SKM-1 treated with dmso at 0.1 percent for 144 hours (cell line): Measurements from ENCODE around the gene COLEC12.
A peak's percentile ranks its signal among the peaks of the same experiment; 100 is the strongest.

Experiments
- DNase-seq: peaks from one replicate; lab custom pipeline; 2025; ENCODE audit not compliant: unreplicated experiment; lab: John Stamatoyannopoulos, UW

COLEC12 gene

GRCh38 chr18:415047-415446, 85.5 kb downstream of the COLEC12 start:
- no peak for DNase-seq

GRCh38 chr18:413233-413632, 87.3 kb downstream of the COLEC12 start:
- no peak for DNase-seq

- DNase-seq = no peak
Observed at GRCh38 chr18:410047-410455, 90.5 kb downstream of the COLEC12 start.

GRCh38 chr18:408367-408766, 92.1 kb downstream of the COLEC12 start:
- DNase-seq = no peak

DNA sequence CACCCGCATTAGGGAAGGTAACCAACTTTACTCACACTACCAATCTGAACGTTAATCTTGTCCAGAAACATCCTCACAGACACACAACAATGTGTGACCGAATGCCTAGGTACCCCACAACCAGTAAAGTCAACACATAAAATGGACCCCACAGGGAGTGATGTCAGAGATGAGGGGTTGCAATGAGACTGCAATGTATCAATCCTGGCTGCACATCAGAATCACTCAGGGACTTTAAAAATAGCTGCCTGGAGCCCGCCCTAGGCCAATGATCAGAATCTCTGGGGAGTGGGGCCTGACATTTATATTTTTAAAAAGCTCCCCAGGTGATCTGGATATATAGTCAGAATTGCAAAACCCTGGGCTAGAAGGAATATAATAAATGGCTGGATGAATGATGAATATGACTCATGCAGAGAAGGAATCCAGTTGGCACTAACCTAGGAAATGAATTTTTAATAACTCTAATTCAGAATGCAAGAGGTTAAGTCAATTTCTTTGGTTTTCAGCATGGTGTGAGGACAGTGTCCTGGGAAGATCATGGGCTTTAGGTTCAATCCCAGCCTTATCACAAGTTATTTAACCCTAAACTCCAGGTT, 92.8 kb downstream of the COLEC12 start:
- DNase-seq = no peak

DNA sequence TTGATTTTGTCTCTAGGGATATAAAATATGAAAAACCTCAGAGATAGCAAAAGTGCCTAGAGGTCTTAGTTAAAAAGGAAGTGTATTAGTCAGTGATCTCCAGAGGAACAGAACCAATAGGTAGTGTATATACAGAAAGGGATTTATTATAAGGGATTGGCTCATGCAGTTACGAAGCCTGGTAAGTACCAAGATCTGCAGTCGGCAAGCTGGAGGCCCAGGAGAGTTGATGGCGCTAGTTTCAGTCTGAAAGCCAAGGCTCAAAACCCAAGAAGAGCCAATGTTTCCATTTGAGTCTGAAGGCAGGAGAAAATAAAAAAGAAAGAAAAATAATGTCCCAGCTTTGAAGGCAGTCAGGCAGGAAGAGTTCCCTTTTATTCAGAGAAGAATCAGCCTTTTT, 93.3 kb downstream of the COLEC12 start:
- DNase-seq = no peak

DNA sequence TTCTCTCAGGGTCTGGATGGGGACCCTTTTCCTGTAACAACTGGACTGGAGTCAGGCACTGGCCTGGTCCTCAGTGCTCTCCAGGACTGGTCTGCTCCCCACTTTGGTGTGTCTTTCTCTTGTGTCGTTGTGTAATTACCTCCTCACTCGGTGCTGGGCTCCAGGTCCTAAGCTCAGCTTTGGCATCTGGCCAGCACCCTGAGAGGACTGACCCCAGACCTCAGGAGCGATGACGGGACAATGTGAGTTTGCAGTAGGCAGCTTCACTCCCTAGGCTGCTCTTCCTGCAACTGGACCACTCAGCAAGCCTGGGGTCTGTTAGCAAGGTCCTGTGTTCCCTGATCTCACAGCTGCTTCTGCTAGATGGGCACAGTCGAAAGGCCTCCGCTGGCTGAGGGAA, 93.8 kb downstream of the COLEC12 start:
- DNase-seq = no peak

DNA sequence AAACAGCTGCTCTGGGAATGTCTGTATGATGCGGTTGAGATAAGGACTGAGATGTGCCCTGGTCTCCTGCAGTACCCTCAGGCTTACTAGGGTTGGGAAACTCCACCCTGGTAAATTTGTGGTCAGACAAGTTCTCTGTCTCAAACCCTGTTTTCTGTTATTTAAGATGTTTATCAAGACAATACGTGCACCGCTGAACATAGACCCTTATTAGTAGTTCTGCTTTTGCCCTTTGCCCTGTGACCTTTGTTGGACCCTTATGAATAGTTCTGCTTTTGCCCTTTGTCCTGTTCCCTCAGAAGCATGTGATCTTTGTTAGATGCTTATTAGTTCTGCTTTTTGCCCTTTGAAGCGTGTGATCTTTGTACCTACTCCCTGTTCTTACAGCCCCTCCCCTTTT, 95.5 kb downstream of the COLEC12 start:
- DNase-seq = peak; percentile 47

DNA sequence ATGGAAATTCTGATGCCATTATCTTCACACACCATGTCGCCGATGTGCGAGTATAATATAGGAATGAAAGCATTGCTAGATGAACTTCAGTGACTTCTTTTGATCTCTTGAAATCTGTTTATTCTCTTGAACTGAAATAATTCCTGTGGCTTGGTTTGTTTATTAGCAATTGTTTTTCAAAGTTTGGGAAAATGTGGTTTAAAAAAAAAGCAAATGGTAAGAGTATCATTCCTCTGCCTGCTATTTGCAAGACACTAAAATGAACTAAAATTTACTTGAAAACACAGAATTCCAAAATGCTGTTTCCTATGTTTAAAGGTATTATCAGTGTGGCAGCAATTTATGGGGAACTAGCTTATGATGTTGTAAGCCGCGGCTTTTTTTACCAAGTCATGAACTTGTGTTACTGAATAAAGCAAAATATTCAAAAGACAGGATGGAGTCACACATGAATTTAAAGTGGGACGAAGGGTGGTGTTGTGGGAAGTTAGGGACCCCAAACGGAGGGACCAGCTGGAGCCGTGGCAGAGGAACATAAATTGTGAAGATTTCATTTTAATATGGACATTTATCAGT, 96.4 kb downstream of the COLEC12 start:
- no peak for DNase-seq

DNA sequence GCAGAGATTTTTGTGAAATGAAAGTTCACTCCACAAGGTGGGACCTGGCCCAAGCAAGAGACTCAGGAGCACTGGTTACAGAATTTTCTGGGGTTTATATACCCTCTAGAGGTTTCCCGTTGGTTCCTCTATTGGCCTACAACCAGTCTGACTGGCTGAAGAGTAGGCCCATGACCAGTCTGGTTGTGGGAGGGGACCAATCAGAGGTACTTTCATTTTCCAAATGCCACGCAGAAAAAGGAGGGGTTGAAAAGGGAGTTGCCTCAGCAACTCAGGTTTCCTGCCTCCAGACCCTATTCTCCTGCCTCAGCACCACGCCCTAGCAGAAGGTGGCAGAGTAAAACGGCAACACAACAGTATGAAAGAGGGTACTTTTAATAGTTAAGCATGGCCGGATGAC, 98.4 kb downstream of the COLEC12 start:
- DNase-seq = no peak

- peak; percentile 55 for DNase-seq
Observed at GRCh38 chr18:400456-400855, 100.0 kb downstream of the COLEC12 start.

DNA sequence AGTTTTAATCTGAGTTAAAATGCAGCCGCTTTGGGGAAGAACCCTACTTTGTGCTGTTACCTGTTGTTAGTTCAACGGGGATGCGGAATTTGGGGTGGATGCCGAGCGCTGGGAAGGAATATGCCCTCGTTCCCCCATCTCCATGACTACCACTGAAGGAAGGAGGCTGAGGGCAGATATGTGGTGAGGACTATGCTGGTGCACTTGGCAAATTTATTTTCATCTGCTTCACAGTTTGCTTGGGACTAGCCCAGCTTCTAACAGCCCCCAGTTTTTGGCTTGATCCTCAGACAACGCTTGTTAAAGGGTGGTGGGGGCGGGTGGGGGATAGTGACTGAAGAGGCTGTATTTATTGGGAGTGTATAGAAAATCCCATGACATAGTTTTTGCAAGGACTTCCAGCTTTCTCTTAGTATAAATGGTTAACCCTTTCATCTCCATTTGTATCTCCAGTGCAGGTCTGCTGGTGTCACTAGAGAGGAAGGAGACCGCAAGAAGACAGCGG, 100.8 kb downstream of the COLEC12 start:
- DNase-seq = no peak

- DNase-seq = no peak
Observed at GRCh38 chr18:398935-399630, 101.4 kb downstream of the COLEC12 start.

DNA sequence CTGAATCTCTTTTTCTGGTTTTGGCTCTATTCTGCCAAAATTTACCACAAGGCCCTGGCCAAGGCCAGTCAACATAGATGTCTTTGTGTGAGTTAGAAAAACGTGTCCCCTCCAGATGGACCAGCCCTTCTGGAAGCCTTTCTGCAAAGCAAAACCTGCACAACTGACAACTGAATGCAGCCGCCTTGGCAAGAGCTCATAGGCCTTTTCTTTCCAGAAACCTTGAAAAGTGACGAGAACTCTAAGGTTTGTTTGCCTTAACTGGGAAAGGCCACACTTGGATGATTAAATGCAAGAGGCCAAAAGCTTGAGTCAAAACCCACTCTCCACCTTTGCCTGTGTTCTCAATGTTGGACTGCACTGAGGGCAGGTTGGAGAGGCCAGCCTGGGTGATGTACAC, 103.9 kb downstream of the COLEC12 start:
- no peak for DNase-seq

GRCh38 chr18:396251-396555, 104.3 kb downstream of the COLEC12 start:
- DNase-seq = no peak

- DNase-seq = no peak
Observed at GRCh38 chr18:395456-396250, 104.8 kb downstream of the COLEC12 start.

- DNase-seq = no peak
Observed at GRCh38 chr18:394987-395362, 105.5 kb downstream of the COLEC12 start.

DNA sequence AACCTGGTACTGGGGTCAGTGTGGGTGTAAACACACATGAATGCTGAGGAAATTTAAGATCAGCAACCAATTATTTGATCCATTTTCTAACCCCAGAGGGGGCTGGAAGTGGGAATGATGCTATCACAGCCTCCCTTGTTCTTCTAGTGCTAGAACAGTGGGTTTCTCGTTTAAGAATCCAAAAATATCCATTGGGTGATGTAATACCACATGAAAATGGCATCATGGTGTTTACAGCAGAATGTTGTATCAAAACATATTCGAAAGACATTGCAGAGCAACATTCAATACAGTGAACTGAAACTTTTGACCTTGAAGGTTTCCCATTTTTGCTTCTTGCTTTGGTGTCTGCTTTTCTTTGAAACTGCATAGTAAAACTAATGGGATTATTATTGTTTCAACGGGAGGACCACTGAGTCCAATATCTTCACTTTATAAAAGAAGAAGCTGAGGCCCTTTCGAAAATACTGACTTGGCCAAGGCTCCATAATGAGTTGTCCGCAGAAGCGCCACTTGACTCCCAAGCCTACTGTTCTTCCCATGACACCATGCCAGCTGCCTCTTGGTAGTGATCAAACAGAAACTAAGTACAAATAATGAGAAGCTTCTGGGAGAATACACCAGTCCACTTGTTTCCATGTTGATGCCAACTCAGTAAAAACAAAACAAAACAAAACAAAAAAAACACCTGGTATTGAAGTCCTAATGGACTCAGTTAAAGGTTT, 106.1 kb downstream of the COLEC12 start:
- DNase-seq = no peak

DNA sequence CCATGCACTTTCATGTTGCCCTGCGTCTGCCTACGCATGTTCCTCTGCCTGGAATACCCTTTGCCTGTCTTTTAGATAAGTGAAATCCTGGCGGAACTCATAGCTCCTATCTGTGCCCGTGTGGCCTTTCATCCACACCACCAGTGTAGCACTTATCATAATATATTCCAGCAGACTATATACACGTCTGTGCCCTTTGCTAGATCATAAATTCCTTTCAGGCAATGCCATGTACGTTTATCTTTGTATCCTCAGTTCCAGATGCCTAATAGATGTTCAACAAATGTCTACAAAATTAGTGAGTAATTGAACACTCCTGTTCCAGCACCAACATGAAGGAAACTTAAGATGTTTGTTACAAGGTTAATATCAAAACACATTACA, 106.9 kb downstream of the COLEC12 start:
- no peak for DNase-seq

GRCh38 chr18:392928-393573, 107.5 kb downstream of the COLEC12 start:
- DNase-seq = no peak
